Ectodermal cell (in vitro differentiated cells): Measurements from ENCODE around the gene HASPIN.
"Not testable (repeated sequence)": the region's sequence is repeated elsewhere in the genome, so short reads cannot be mapped to it uniquely, and the experiment has no call there.

Experiments
- H3K27ac ChIP-seq: 2 replicates; pipeline ENCODE4 v1.7.0; 2013; ENCODE audit warnings: mild to moderate bottlenecking, low read depth, low read length; ENCODE audit not compliant: insufficient read depth, poor library complexity, severe bottlenecking
- H3K27me3 ChIP-seq: 2 replicates; pipeline ENCODE4 v1.7.0; 2013; ENCODE audit warnings: mild to moderate bottlenecking, low read length; ENCODE audit not compliant: insufficient read depth, control insufficient read depth, poor library complexity, severe bottlenecking
- H3K36me3 ChIP-seq: one replicate; pipeline ENCODE4 v1.7.0; 2013; ENCODE audit warnings: low read length; ENCODE audit not compliant: control insufficient read depth, insufficient read depth
- H3K4me1 ChIP-seq: one replicate; pipeline ENCODE4 v1.7.0; 2013; ENCODE audit warnings: low read length; ENCODE audit not compliant: control insufficient read depth, insufficient read depth
- H3K4me3 ChIP-seq: 2 replicates; pipeline ENCODE4 v1.7.0; 2013; ENCODE audit warnings: low read depth, low read length, control low read depth; ENCODE audit not compliant: insufficient read depth
- H3K9me3 ChIP-seq: 2 replicates; pipeline ENCODE4 v1.7.0; 2013; ENCODE audit warnings: mild to moderate bottlenecking, low read length, moderate library complexity; ENCODE audit not compliant: control insufficient read depth
- WGBS, 2 experiments: methylation state at CpG; one replicate each; pipeline ENCODE4 v1.1.7; 2013; ENCODE audit warnings: missing lambda C conversion rate in 2 of 2; 5-methylcytosine and 5-hydroxymethylcytosine counted together

The HASPIN gene

DNA sequence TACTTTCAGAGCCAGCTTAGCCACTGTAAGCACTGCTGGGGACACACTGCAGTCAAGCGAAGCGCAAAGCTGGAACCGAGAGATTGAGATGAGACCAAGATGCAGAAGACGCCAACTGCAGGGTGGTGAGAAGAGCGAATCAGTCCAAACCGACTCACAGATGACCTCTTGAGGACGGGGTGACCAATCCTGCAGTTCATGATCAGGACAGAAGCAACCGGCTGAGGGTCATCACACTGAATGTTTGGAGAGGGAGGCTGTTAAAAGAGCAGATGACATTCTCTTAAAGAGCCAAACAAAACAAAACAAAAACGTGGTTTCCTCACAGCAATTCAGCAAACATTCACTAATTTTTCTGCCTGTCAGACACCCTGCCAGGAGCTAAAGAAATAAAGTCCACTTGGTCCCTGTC lies 8.5 kb downstream of the HASPIN start:
- Histone ChIP-seq H3K9me3 (no peaks in the 10 kb centered on the region), H3K27me3 (peaks cover 1% of the 10 kb centered on the region), H3K4me1 (peaks cover 3% of the 10 kb centered on the region), H3K4me3 (no peak overlapping the region), H3K36me3 (no peaks in the 10 kb centered on the region), H3K27ac (no peak overlapping the region)
- 70 to 73% methylated on average over 9 of the region's 9 CpGs for WGBS, 2 experiments

DNA sequence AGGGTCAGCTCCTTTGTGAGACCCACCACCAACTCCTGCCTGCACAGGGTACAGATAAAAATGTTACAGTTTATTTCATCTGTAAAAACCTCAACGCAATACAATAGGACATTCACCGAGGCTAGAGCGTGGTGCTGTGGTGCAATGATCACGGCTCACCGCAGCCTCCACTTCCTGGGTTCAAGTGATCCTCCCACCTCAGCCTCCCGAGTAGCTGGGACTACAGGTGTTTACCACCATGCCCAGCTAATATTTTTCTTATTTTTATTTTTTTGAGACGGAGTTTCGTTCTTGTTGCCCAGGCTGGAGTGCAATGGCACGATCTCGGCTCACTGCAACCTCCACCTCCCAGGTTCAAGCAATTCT lies 11.2 kb downstream of the HASPIN start:
- not testable (repeated sequence) for H3K27ac ChIP-seq, H3K36me3 ChIP-seq, H3K27me3 ChIP-seq, H3K4me3 ChIP-seq, H3K9me3 ChIP-seq
- 92 to 94% methylated on average over 10 of the region's 10 CpGs for WGBS, 2 experiments
- H3K4me1 ChIP-seq = peaks cover 18% of the 10 kb centered on the region

DNA sequence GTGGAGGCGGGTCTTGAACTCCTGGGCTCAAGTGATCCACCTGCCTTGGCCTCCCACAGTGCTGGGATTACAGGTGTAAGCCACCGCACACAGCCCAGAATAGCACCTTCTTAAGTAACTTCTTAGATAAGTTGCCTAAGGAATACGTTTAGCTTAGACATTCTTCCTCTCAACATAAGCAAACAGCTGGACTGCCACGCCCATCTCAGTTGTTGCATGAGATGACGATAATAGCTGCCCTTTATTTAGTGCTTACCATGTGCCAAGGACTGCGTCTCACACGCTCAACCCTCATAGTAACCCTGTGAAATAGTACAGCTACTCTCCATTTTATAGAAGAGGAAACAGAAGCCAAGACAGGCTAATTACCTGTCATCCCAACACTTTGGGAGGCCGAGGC lies 11.8 kb downstream of the HASPIN start:
- Histone ChIP-seq H3K9me3 (no peaks in the 10 kb centered on the region), H3K36me3 (no peaks in the 10 kb centered on the region), H3K27ac (no peak overlapping the region), H3K4me1 (peaks cover 16% of the 10 kb centered on the region), H3K4me3 (no peak overlapping the region), H3K27me3 (peaks cover 5% of the 10 kb centered on the region)
- 89 to 95% methylated on average over 8 of the region's 8 CpGs for whole genome bisulfite sequencing, 2 experiments

DNA sequence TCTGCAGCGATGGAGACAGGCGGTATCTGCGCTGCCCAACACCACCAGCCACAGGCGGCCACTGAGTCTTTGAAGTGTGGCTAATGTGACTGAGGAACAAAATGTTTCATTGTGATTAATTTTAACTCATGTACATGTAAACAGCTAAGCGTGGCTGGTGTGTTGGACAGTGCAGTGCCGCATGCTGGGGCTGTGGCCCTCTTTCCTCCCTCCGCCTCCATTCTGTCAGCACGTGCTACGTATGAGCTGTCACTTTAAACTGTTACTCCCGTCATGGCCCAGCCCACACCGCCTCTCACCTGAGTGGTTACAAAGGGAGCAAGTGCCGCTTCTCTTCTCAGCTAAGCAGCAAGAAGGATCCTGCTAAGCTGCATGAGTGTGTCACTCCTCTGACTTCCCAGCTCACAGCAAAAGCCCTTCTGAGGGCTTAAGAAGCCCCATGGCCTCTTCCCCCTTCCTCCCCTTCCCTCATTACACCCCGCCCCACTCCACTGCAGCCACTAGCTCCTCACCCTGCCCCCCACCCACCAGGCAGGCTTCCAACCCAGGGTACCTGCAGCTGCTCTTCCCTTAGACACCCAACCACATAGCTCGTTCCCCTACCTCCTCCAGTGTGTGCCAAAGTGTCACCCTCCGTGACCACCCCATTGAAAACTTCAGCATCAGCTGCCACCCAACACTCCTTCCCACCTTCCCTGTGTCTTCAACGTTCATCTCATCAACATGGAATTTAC lies 15.0 kb downstream of the HASPIN start:
- Histone ChIP-seq H3K36me3 (no peaks in the 10 kb centered on the region), H3K27me3 (peaks cover 5% of the 10 kb centered on the region), H3K4me1 (peaks cover 15% of the 10 kb centered on the region), H3K27ac (no peak overlapping the region), H3K4me3 (no peak overlapping the region), H3K9me3 (no peaks in the 10 kb centered on the region)
- WGBS, 2 experiments = 64 to 68% methylated on average over 16 of the region's 16 CpGs

DNA sequence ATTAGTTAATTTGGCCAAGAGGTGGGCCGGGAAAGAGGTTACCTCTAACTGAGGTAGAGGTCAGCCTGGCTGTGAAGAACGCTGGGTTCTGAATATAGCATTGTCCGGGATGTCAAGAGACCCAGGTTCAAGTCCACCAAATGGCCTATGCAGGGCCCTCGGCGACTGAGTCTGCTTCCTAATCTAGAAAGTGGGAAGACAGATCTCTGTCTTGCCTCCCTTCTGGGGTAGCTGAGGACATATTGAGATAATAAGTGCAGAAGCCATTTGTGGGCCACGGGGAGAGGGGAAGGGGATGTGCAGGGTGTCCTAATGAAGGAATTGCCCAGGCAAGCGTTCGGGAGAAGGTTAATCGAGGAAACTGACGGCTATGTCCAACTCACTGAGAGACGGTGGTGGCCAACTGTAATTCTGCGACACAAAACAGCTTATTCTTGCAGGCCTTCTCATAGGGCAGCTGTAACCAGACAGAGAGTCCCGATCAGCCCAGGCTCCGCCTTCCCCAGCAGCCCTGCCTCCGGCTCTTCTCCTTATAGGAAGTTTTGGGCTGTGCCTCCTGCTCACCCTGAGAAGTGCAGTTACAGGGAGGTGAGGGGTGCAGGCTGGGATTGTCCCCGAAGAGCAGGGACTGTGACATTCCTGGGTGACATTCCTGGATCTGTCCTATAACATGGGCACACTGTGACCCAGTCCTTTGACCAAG lies 15.9 kb downstream of the HASPIN start:
- H3K36me3 ChIP-seq = no peaks in the 10 kb centered on the region
- peaks cover 15% of the 10 kb centered on the region for H3K4me1 ChIP-seq
- H3K27me3 ChIP-seq = peaks cover 5% of the 10 kb centered on the region
- H3K4me3 ChIP-seq = no peak overlapping the region
- WGBS, 2 experiments = 87% methylated on average over 16 of the region's 16 CpGs
- no peak overlapping the region for H3K27ac ChIP-seq
- H3K9me3 ChIP-seq = no peaks in the 10 kb centered on the region

DNA sequence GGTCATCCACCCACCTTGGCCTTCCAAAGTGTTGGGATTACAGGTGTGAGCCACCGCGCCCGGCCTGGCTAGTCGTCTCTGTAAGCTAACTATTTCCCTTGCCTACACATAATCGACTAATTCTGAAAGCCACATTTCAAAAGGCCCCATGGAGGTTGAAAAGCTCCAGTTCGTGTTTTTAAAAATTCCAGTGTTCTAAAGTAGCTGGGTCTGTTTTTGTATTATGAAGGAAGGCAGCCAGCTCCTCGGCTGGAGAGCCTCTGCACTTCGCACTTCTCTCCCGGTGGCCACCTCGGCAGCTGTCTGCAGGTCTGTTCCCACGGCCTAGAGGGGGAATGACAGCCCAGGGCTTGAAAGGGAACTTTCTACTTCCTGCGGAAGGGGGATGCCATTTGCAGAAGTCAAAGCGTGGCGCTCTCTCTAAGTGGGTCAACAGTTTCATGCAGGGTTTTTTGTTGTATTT lies 16.9 kb downstream of the HASPIN start:
- Histone ChIP-seq H3K27ac (no peak overlapping the region), H3K4me1 (peaks cover 15% of the 10 kb centered on the region), H3K4me3 (no peak overlapping the region), H3K9me3 (no peaks in the 10 kb centered on the region), H3K36me3 (no peaks in the 10 kb centered on the region), H3K27me3 (peaks cover 5% of the 10 kb centered on the region)
- WGBS, 2 experiments = 84 to 87% methylated on average over 14 of the region's 14 CpGs

DNA sequence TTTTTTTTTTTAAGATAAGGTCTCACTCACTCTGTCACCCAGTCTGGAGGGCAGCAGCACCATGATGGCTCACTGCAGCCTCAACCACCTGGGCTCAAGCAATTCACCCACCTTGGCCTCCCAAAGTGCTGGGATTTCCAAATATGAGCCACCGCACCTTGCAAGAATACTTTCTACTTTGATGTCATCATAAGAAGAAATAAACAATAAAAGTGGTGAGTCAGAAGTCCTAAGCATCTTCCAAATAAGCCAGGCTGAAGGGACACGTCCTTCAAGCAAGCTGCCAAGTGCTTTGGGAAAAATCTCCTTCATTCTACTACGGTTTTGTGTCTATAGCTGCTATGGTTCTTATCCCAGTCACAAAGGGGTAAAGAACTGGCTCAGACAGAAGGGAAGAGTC lies 20.3 kb downstream of the HASPIN start:
- no peak overlapping the region for H3K4me3 ChIP-seq
- H3K4me1 ChIP-seq = peaks cover 2% of the 10 kb centered on the region
- WGBS, 2 experiments = 88 to 96% methylated on average over 3 of the region's 3 CpGs
- no peaks in the 10 kb centered on the region for H3K9me3 ChIP-seq
- no peaks in the 10 kb centered on the region for H3K36me3 ChIP-seq
- H3K27ac ChIP-seq = no peak overlapping the region
- no peaks in the 10 kb centered on the region for H3K27me3 ChIP-seq

DNA sequence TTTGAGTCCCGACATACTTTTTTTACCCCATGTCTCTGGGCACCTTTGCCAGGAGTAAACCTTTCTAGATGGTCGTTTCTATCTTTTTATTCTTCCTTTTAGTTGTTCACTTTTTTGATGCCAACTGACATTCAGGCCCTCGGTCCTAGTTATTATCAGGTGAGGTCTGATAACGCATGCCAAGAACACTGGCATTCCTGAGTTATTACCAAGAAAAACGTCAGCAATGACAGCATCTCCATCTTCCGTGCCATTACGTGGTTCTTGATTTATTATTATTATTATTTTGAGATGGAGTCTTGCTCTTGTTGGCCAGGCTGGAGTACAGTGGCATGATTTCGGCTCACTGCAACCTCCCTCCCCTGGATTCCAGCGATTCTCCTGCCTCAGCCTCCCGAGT lies 21.4 kb downstream of the HASPIN start:
- WGBS, 2 experiments = 91 to 93% methylated on average over 10 of the region's 10 CpGs
- H3K9me3 ChIP-seq = no peaks in the 10 kb centered on the region
- H3K36me3 ChIP-seq = no peaks in the 10 kb centered on the region
- no peaks in the 10 kb centered on the region for H3K4me1 ChIP-seq
- no peak overlapping the region for H3K27ac ChIP-seq
- no peak overlapping the region for H3K4me3 ChIP-seq
- H3K27me3 ChIP-seq = no peaks in the 10 kb centered on the region

DNA sequence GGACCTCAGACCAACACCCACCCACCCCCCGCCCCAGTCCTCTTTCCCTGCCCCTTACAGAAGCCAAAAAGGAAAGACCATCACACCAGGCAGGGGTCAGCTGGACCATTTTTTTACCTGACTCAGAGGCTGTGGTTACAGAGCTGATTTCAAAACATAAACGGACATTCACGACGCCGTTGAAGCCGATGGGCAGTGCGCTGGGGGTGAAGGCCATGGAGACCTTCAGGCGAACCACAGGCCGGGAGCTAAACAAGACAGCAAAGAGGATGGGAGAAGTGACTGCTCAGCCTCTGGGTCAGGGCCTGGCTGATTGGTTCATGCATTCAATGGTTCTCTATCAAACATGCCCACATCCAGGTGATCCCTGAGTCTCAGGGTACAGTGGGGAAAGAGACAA lies 24.1 kb downstream of the HASPIN start:
- Histone ChIP-seq H3K27ac (no peak overlapping the region), H3K9me3 (no peaks in the 10 kb centered on the region), H3K27me3 (no peaks in the 10 kb centered on the region), H3K36me3 (no peaks in the 10 kb centered on the region), H3K4me3 (no peak overlapping the region), H3K4me1 (no peaks in the 10 kb centered on the region)
- WGBS, 2 experiments = 95% methylated on average over 9 of the region's 9 CpGs

DNA sequence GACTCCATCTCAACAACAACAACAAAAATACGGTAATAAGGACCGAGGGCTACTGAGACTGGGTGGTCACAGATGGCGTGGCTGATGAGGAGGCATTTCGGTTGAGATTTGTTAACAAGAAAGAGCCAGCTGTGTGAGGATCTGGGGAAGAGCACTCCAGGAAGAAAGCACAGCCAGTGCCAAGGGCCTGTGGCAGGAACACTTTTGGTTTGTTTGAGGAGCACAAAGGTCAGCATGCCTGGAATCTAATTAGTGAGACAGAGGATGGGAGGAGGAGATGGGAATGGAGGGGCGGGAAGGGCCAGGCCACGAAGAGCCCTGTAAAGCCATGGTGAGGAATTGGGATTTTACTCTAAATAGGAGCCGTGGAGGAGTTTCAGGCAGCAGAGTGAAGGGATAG lies 24.9 kb downstream of the HASPIN start:
- Histone ChIP-seq H3K4me3 (no peak overlapping the region), H3K27ac (no peak overlapping the region), H3K27me3 (no peaks in the 10 kb centered on the region), H3K36me3 (no peaks in the 10 kb centered on the region), H3K4me1 (no peaks in the 10 kb centered on the region), H3K9me3 (no peaks in the 10 kb centered on the region)
- WGBS, 2 experiments = 87 to 89% methylated on average over 7 of the region's 7 CpGs
